Measurements from ENCODE around the gene SLCO3A1. TPM values are rescaled to one million over a fixed set of nuclear protein-coding genes. Genes with fewer than 3 reads are reported as not detected.

The SLCO3A1 gene
- total RNA-seq, 1 experiment from 2014 or later, result 5.1 TPM

DNA sequence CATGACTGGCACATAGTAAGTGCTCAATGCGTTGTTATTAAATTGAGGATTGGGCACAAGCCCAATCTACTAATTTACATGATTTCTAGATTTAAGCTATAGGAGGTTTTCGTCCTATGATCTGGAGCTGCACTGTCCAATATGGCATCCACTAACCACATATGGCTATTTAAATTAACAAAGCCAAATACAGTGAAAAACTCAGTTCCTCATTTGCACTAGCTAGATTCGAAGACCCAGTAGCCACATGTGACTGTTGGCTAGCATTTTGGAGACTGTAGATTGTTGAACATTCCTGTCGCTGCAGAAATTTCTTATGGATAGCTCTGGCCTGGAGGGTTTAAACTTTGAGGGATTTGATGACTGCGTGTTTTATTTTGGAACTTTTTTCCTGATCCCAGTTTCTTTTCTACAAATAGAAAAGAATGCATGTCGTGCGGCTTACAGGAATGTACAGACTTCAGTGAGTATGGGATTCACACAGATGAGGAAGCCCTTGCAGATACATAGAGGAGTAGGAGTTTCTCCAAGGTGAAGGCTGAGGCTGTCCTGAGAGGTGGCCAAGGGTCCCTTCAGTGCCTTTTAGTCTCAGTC is 82.8 kb downstream of the SLCO3A1 start:
- no peaks in the 10 kb centered on the region for H3K79me2 ChIP-seq (ENCODE audit: insufficient read depth, low read length)
- ATAC-seq, result no peak
- intact Hi-C loops (cut with micrococcal nuclease), result no loop called here

More for the DNA sequence above, 82.8 kb downstream of the SLCO3A1 start:
- no peak overlapping the region for H3K4me2 ChIP-seq (ENCODE audit: low read length)
- no peak overlapping the region for H3K9ac ChIP-seq (ENCODE audit: low read length)
- no peaks in the 10 kb centered on the region for H4K20me1 ChIP-seq (ENCODE audit: insufficient read depth)
- no TSS peak for BruUV-seq (replicated peaks)
- no peak overlapping the region for H3K27ac ChIP-seq (ENCODE audit: low read depth, low read length)
- CTCF ChIA-PET, result no interaction called here
- no peak for DNase-seq (ENCODE audit: low read depth, low spot score)
- TF ChIP-seq ELF1 (IDR thresholded peaks at IDR 0.05; ENCODE audit: borderline replicate concordance, low read depth), result no peak
- TF ChIP-seq FOSL1 (IDR thresholded peaks at IDR 0.05; ENCODE audit: low read depth), result no peak
- no peak for TF ChIP-seq RAD21 (IDR thresholded peaks at IDR 0.05; ENCODE audit: low read depth)
- TF ChIP-seq, protein P1, sequence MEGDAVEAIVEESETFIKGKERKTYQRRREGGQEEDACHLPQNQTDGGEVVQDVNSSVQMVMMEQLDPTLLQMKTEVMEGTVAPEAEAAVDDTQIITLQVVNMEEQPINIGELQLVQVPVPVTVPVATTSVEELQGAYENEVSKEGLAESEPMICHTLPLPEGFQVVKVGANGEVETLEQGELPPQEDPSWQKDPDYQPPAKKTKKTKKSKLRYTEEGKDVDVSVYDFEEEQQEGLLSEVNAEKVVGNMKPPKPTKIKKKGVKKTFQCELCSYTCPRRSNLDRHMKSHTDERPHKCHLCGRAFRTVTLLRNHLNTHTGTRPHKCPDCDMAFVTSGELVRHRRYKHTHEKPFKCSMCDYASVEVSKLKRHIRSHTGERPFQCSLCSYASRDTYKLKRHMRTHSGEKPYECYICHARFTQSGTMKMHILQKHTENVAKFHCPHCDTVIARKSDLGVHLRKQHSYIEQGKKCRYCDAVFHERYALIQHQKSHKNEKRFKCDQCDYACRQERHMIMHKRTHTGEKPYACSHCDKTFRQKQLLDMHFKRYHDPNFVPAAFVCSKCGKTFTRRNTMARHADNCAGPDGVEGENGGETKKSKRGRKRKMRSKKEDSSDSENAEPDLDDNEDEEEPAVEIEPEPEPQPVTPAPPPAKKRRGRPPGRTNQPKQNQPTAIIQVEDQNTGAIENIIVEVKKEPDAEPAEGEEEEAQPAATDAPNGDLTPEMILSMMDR (IDR thresholded peaks at IDR 0.05 in 2 of 3, conservative IDR thresholded peaks at IDR 0.05 in 1 of 3; ENCODE audit: borderline replicate concordance in 1 of 3, insufficient read depth in 1 of 3, low read depth in 2 of 3, low read length in 2 of 3), result no peak
- TF ChIP-seq, protein P2, sequence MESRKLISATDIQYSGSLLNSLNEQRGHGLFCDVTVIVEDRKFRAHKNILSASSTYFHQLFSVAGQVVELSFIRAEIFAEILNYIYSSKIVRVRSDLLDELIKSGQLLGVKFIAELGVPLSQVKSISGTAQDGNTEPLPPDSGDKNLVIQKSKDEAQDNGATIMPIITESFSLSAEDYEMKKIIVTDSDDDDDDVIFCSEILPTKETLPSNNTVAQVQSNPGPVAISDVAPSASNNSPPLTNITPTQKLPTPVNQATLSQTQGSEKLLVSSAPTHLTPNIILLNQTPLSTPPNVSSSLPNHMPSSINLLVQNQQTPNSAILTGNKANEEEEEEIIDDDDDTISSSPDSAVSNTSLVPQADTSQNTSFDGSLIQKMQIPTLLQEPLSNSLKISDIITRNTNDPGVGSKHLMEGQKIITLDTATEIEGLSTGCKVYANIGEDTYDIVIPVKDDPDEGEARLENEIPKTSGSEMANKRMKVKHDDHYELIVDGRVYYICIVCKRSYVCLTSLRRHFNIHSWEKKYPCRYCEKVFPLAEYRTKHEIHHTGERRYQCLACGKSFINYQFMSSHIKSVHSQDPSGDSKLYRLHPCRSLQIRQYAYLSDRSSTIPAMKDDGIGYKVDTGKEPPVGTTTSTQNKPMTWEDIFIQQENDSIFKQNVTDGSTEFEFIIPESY (IDR thresholded peaks at IDR 0.05; ENCODE audit: extremely low read depth, insufficient replicate concordance, low read length), result no peak
- TF ChIP-seq EGR1 (IDR thresholded peaks at IDR 0.05; ENCODE audit: low read depth), result no peak
- no peak for TF ChIP-seq TCF7L2 (IDR thresholded peaks at IDR 0.05; ENCODE audit: borderline replicate concordance, extremely low read depth, insufficient read depth, insufficient read length)
- TF ChIP-seq EZH2 (IDR thresholded peaks at IDR 0.05), result no peak
- TF ChIP-seq EZH2phosphoT487 (IDR thresholded peaks at IDR 0.05; ENCODE audit: borderline replicate concordance), result no peak
- TF ChIP-seq, protein P3, sequence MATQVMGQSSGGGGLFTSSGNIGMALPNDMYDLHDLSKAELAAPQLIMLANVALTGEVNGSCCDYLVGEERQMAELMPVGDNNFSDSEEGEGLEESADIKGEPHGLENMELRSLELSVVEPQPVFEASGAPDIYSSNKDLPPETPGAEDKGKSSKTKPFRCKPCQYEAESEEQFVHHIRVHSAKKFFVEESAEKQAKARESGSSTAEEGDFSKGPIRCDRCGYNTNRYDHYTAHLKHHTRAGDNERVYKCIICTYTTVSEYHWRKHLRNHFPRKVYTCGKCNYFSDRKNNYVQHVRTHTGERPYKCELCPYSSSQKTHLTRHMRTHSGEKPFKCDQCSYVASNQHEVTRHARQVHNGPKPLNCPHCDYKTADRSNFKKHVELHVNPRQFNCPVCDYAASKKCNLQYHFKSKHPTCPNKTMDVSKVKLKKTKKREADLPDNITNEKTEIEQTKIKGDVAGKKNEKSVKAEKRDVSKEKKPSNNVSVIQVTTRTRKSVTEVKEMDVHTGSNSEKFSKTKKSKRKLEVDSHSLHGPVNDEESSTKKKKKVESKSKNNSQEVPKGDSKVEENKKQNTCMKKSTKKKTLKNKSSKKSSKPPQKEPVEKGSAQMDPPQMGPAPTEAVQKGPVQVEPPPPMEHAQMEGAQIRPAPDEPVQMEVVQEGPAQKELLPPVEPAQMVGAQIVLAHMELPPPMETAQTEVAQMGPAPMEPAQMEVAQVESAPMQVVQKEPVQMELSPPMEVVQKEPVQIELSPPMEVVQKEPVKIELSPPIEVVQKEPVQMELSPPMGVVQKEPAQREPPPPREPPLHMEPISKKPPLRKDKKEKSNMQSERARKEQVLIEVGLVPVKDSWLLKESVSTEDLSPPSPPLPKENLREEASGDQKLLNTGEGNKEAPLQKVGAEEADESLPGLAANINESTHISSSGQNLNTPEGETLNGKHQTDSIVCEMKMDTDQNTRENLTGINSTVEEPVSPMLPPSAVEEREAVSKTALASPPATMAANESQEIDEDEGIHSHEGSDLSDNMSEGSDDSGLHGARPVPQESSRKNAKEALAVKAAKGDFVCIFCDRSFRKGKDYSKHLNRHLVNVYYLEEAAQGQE (IDR thresholded peaks at IDR 0.05; ENCODE audit: low read depth), result no peak
- no peak for TF ChIP-seq POLR2AphosphoS5 (IDR thresholded peaks at IDR 0.05; ENCODE audit: low read depth, low read length)
- TF ChIP-seq ZNF274 (IDR thresholded peaks at IDR 0.05; ENCODE audit: low read depth, low read length), result no peak
- no peak for TF ChIP-seq ZFX (IDR thresholded peaks at IDR 0.05)
- TF ChIP-seq SRF (IDR thresholded peaks at IDR 0.05; ENCODE audit: low read depth), result no peak
- TF ChIP-seq SIN3A (IDR thresholded peaks at IDR 0.05; ENCODE audit: low read depth), result no peak
- TF ChIP-seq CBX3 (IDR thresholded peaks at IDR 0.05; ENCODE audit: low read depth), result no peak
- no peak for TF ChIP-seq JUND (IDR thresholded peaks at IDR 0.05)
- no peak overlapping the region for H2AFZ ChIP-seq (ENCODE audit: low read depth, low read length, poor library complexity, severe bottlenecking)
- H3K9me3 ChIP-seq (ENCODE audit: control insufficient read depth in 1 of 2, insufficient read depth in 1 of 2, low read depth in 1 of 2, low read length in 2 of 2), result no peaks in the 10 kb centered on the region
- POLR2A ChIA-PET, result no interaction called here
- H3K9me2 ChIP-seq (ENCODE audit: insufficient read depth), result no peaks in the 10 kb centered on the region
- no peak overlapping the region for H3K4me3 ChIP-seq (replicated peaks in 1 of 2; ENCODE audit: low read depth in 1 of 2, low read length in 2 of 2)
- H3K27me3 ChIP-seq (ENCODE audit: insufficient read depth, low read length), result no peaks in the 10 kb centered on the region
- peaks cover 0 to 13% of the 10 kb centered on the region in 2 experiments; a peak in 2 of 4 replicates for H3K4me1 ChIP-seq (ENCODE audit: control insufficient read depth in 1 of 2, insufficient read depth in 2 of 2, low read length in 2 of 2)
- RAD21 ChIA-PET (ENCODE audit: low non-redundant PET in 1 of 2, low total read pairs in 2 of 2, uncharacterized antibody in 2 of 2, unreplicated experiment in 2 of 2), result no interaction called here
- no peaks in the 10 kb centered on the region for H3K36me3 ChIP-seq (ENCODE audit: control insufficient read depth in 1 of 2, insufficient read depth in 2 of 2, low read length in 2 of 2)

Data from HCT116 (cell line).